Suprapubic skin (tissue), 4 donors: Measurements from ENCODE around the gene RPIA.

Source experiments
- POLR2A ChIP-seq, 2 donors: fragments of 450-650 bp; IDR thresholded peaks; one replicate each; pipeline ENCODE4 v1.6.1; 2017; ENCODE audit warnings: antibody characterized with exemption in 2 of 2, mild to moderate bottlenecking in 2 of 2, moderate library complexity in 2 of 2
- POLR2AphosphoS5 ChIP-seq, 3 donors: sonication (generic); formaldehyde crosslinking; IDR thresholded peaks; one replicate each; pipeline ENCODE4 v1.6.1; 2017; ENCODE audit warnings: antibody characterized with exemption in 3 of 3
- TF ChIP-seq, protein P1 (sequence below), 2 donors: fragments of 200-600 bp in 1 of 2; fragments of 450-650 bp in 1 of 2; sonication (generic) in 1 of 2; IDR thresholded peaks; one replicate each; pipeline ENCODE4 v1.5.1; 2016 to 2019; ENCODE audit warnings: antibody characterized with exemption in 2 of 2, mild to moderate bottlenecking in 1 of 2, moderate library complexity in 1 of 2

- TF ChIP-seq, protein P1, sequence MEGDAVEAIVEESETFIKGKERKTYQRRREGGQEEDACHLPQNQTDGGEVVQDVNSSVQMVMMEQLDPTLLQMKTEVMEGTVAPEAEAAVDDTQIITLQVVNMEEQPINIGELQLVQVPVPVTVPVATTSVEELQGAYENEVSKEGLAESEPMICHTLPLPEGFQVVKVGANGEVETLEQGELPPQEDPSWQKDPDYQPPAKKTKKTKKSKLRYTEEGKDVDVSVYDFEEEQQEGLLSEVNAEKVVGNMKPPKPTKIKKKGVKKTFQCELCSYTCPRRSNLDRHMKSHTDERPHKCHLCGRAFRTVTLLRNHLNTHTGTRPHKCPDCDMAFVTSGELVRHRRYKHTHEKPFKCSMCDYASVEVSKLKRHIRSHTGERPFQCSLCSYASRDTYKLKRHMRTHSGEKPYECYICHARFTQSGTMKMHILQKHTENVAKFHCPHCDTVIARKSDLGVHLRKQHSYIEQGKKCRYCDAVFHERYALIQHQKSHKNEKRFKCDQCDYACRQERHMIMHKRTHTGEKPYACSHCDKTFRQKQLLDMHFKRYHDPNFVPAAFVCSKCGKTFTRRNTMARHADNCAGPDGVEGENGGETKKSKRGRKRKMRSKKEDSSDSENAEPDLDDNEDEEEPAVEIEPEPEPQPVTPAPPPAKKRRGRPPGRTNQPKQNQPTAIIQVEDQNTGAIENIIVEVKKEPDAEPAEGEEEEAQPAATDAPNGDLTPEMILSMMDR (IDR thresholded peaks at IDR 0.05): no peak
- no peak for TF ChIP-seq POLR2A (IDR thresholded peaks at IDR 0.05)
- no peak for TF ChIP-seq POLR2AphosphoS5 (IDR thresholded peaks at IDR 0.05)
Observed at GRCh38 chr2:88733155-88733902, 41.9 kb downstream of the RPIA start.
